Brain microvascular endothelial cell (primary cell): Measurements from ENCODE around the gene GNPAT.

Experiments used
- DNase-seq: peaks from one replicate; pipeline ENCODE4 v3.0.0-alpha.2; 2020
- H3K27ac ChIP-seq: fragments of 250-450 bp; sonication (Bioruptor Pico); 2 replicates; pipeline ENCODE4 v1.5.1; 2020; ENCODE audit warnings: mild to moderate bottlenecking, moderate library complexity
- H3K27me3 ChIP-seq: fragments of 250-450 bp; sonication (Bioruptor Pico); replicated peaks from 2 replicates; pipeline ENCODE4 v1.5.1; 2020; ENCODE audit warnings: mild to moderate bottlenecking
- H3K36me3 ChIP-seq: fragments of 250-450 bp; sonication (Bioruptor Pico); replicated peaks from 2 replicates; pipeline ENCODE4 v1.5.1; 2020; ENCODE audit warnings: mild to moderate bottlenecking
- H3K4me3 ChIP-seq: 2 replicates; pipeline ENCODE4 v1.5.1; 2011; ENCODE audit warnings: low read depth, mild to moderate bottlenecking, control low read depth, low read length, moderate library complexity
- in situ Hi-C: cut with HindIII; loops from 2 replicates; pipeline ENCODE4 v1.10.0; 2017; ENCODE audit warnings: low sequenced_read_pairs, low pct_ligation_motif_present
- TF ChIP-seq, protein P1 (sequence below): IDR thresholded peaks from 2 replicates; pipeline ENCODE4 v1.5.1; 2011; ENCODE audit warnings: low read depth, mild to moderate bottlenecking, moderate library complexity, low read length, control low read depth, inconsistent platforms; ENCODE audit errors: missing control alignments

Gene GNPAT

DNA sequence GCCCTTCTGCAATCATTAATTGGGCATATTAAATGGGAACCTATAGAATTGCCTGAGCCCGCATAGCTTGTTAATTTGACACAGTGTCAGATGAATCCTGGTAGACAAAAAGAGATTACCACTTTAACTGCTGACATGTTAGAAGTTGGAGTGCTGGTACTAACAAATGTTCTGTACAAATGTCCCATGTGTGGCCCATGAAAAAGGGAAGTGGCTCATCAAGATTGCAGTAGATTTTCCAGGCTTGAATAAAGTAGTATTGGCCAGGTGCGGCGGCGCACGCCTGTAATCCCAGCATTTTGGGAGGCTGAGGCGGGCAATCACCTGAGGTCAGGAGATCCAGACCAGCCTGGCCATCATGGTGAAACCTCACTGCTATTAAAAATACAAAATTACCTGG, 45.6 kb downstream of the GNPAT start:
- Histone ChIP-seq H3K4me3 (no peak overlapping the region), H3K36me3 (no peaks in the 10 kb centered on the region), H3K27ac (no peak overlapping the region), H3K27me3 (no peaks in the 10 kb centered on the region)
- in situ Hi-C loops: no loop called here
- TF ChIP-seq, protein P1, sequence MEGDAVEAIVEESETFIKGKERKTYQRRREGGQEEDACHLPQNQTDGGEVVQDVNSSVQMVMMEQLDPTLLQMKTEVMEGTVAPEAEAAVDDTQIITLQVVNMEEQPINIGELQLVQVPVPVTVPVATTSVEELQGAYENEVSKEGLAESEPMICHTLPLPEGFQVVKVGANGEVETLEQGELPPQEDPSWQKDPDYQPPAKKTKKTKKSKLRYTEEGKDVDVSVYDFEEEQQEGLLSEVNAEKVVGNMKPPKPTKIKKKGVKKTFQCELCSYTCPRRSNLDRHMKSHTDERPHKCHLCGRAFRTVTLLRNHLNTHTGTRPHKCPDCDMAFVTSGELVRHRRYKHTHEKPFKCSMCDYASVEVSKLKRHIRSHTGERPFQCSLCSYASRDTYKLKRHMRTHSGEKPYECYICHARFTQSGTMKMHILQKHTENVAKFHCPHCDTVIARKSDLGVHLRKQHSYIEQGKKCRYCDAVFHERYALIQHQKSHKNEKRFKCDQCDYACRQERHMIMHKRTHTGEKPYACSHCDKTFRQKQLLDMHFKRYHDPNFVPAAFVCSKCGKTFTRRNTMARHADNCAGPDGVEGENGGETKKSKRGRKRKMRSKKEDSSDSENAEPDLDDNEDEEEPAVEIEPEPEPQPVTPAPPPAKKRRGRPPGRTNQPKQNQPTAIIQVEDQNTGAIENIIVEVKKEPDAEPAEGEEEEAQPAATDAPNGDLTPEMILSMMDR: no peak
- DNase-seq: no peak

DNA sequence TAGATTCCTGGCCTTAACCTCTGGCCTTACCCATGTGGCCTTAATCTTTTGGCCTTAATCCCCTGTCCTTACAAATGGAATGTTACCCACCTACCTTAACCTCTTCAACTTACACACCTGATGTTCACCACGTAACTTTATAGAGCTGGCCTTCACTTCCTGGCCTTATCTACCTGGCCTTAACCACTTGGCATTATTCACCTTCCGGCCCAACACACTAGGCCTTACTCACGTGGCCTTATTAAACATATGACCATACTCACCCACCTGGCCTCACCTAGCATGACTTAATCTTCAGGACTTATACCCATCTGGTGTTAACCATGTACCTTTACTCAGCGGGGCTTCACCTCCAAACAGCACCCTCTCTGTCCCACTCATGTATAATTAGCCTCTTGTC, 54.9 kb downstream of the GNPAT start:
- Histone ChIP-seq H3K27ac (no peak overlapping the region), H3K4me3 (no peak overlapping the region), H3K27me3 (no peaks in the 10 kb centered on the region), H3K36me3 (no peaks in the 10 kb centered on the region)
- no peak for DNase-seq
- TF ChIP-seq, protein P1: no peak
- in situ Hi-C loops: no loop called here

DNA sequence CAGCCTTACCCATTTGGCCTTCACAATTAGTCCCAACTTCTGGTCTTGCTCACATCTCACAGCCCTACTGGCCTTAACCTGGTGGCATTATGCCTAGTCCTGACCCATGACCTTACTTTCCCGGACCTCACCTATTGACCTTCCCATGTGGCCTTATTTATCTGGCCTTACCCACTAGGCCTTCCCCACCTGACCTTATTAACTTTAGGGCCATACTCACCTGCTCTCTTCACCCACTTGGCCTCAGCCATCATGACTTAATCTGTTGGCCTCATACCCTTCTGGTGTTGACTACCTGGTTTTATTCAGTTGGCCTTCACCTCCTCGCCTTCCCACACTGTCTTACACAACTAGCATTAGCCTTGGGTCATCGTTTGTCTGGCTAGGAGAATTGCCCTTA, 61.0 kb downstream of the GNPAT start:
- in situ Hi-C loops: no loop called here
- TF ChIP-seq, protein P1: no peak
- H3K27ac ChIP-seq: no peak overlapping the region
- DNase-seq: no peak
- no peaks in the 10 kb centered on the region for H3K27me3 ChIP-seq
- H3K36me3 ChIP-seq: no peaks in the 10 kb centered on the region
- H3K4me3 ChIP-seq: no peak overlapping the region

DNA sequence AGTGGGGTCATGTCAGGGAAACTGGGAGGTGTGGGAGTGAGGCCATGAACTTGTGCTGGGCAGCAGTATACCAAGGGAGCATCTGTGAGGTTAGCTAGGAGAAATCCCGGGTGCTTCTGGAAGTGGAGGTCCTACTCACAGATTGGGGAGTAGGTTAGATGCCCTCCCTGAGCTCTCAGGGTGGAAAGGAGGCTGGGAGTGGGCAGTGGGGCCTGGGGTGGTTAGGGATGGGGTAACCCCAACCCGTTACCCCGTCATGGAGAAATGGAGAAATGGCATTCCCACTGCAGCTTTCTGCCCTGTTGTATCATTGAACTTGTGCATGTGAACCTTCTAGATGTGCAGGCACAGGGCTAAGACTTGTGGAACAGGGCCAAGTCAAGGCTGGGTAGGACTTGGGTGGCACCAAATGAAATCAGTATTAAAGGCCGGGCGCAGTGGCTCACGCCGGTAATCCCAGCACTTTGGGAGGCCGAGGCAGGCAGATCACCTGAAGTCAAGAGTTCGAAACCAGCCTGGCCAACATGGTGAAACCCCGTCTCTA, 69.5 kb downstream of the GNPAT start:
- Histone ChIP-seq H3K4me3 (no peak overlapping the region), H3K27ac (no peak overlapping the region), H3K27me3 (no peaks in the 10 kb centered on the region), H3K36me3 (no peaks in the 10 kb centered on the region)
- no peak for DNase-seq
- in situ Hi-C loops: no loop called here
- TF ChIP-seq, protein P1: no peak

DNA sequence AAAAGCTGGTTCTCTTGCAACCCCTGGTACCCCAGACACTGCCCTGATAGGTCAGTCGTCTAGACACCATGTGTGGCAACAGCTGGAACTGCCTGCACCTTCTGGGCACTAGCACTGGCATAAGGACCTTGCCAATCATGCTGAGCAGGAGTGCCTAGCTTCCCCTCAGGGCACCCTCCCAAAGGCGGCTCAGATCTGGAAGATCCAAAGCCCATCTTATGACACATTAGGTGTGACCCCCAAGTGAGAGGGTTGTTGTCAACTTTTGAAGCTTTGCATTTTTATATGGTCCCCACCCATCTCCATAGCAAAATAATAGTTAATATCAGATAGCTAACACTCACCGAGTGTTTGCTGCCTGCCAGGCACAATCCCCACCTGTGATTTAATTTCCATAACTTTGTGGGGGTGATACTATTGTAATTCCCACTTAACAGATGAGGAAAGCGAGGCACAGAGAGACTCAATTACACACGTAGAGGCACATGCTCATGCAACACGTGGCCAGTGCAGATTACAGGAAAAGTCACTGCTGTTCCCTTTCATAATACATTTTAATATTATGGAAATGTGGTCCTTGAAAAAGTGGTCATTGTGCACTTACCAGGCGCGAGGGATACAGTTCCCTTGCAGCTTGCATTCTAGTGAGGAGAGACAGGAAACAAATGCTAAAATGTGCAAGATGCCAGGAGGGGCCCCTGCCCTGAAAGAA, 70.9 kb downstream of the GNPAT start:
- TF ChIP-seq, protein P1: no peak
- no peak for DNase-seq

DNA sequence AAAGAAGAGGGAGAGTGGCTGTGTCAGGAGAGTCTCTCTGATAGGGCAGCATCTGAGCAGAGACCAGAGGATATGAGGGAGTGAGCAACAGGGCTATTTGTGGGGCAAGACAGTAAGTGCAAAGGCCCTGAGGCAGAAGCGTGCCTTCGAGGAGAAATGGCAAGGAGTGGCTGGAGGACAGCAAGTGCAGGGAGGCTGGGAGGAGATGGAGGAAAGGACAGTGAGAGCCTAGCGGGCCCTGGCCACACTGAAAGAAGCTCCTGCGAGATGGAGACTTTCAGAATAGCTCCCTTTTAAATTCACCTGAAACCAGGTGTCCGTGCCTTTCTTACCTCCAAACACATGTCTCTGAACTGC, 71.4 kb downstream of the GNPAT start:
- no peaks in the 10 kb centered on the region for H3K27me3 ChIP-seq
- H3K4me3 ChIP-seq: no peak overlapping the region
- DNase-seq: no peak
- TF ChIP-seq, protein P1: no peak
- no peak overlapping the region for H3K27ac ChIP-seq
- in situ Hi-C loops: no loop called here
- no peaks in the 10 kb centered on the region for H3K36me3 ChIP-seq

More for the DNA sequence above, 70.9 kb downstream of the GNPAT start:
- H3K27ac ChIP-seq: no peak overlapping the region
- H3K36me3 ChIP-seq: no peaks in the 10 kb centered on the region
- in situ Hi-C loops: no loop called here
- H3K27me3 ChIP-seq: no peaks in the 10 kb centered on the region
- H3K4me3 ChIP-seq: no peak overlapping the region
